Measurements from ENCODE around the gene DEDD. TPM values are rescaled to one million over a fixed set of nuclear protein-coding genes. Genes with fewer than 3 reads are reported as not detected.

The DEDD gene
- total RNA-seq, 2 donors from 2014 or later: 21.8 to 28.9 TPM

DNA sequence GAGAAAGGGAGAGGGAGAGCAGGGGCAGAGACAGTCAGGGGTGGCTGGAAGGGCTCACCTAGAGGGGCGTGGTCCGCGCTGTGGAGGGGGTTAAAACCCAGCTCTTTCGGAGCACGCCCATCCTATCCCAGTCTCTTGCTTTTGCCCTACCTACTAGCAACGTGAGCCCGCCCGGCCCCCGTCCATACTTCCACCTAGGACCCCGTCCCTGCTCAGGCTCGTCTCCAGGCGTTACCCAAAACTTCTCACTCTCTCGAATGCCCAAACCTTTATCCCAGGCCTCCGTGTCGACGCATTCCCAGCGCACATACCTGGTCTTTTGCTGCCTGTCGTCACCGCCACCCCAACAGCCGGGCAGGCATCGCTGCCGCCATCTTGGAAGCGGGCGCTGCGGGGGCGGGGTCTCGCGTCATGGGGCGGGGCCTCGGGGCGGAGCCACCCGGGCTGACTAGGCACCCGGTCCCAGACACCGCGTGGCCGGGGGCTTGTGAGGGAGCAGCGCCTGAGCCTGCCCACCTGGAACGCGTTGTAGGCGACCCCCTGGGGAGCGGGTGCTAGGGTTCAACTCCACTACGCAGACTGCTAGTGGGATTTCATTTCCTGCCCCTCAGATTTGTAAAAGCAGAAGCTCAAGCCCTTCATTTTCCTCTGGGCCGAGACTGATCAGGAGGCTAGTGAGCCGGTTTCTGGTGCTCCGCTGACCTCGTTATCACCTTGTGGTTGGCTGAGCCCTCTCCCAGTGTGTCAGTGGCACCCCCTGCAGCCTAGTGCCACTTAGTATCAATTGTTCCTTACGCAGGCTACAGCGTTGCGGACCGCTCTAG, 44.9 kb upstream of the DEDD start, which contains the start of gene B4GALT3:
TSS of gene B4GALT3 (minus strand) at position 396 of the 824 bp plus-strand sequence. CDS start 1,447 bp downstream, outside the sequence.
- H3K36me3 ChIP-seq: peaks cover 36% of the 10 kb centered on the region
- H3K27ac ChIP-seq: peak within 1 kb of the TSS; percentile 86 to 89
- TF ChIP-seq, protein P1, sequence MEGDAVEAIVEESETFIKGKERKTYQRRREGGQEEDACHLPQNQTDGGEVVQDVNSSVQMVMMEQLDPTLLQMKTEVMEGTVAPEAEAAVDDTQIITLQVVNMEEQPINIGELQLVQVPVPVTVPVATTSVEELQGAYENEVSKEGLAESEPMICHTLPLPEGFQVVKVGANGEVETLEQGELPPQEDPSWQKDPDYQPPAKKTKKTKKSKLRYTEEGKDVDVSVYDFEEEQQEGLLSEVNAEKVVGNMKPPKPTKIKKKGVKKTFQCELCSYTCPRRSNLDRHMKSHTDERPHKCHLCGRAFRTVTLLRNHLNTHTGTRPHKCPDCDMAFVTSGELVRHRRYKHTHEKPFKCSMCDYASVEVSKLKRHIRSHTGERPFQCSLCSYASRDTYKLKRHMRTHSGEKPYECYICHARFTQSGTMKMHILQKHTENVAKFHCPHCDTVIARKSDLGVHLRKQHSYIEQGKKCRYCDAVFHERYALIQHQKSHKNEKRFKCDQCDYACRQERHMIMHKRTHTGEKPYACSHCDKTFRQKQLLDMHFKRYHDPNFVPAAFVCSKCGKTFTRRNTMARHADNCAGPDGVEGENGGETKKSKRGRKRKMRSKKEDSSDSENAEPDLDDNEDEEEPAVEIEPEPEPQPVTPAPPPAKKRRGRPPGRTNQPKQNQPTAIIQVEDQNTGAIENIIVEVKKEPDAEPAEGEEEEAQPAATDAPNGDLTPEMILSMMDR (IDR thresholded peaks at IDR 0.05): peak in 1 of 2 donors; percentile 45
- peaks cover 3 to 31% of the 10 kb centered on the region in 2 donors for H3K4me1 ChIP-seq
- H3K4me3 ChIP-seq: peak within 1 kb of the TSS; percentile 77 to 93
- peak; percentile 89 for DNase-seq (ENCODE audit: low spot score)
- H3K9me3 ChIP-seq: no peaks in the 10 kb centered on the region
- no peaks in the 10 kb centered on the region for H3K27me3 ChIP-seq

DNA sequence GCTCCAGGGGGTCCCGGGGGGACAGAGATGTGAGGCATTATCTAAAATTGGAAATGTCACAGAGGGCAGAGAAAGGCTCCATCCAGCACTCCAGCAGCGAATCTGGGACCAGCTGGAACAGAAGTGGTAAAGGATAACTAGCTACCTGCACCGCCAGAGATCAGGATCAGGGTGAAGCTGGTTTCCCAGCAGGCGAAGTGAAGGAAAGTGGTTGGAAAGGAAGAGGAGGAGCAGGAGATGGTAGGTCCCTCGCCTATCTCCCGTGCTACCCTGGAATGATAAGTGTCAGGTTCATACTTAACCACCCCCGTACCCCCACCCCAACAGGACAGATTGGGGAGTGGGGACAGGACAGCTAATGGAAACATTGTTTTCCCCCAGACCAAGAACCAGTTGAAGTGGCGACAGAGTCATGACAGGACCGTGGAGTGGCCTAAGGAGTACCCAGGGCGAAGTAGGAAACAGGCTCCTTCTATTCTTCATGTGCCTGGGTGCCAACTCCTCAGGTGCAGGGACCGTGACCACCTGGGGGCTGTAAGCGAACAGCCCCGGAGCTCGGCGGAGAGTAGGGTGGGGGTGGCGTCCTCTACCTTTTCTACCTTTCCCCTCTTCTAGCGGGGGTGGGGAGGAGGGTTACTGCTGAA, 44.1 kb upstream of the DEDD start:
- no peak for DNase-seq (ENCODE audit: low spot score)
- H3K27me3 ChIP-seq: no peaks in the 10 kb centered on the region
- peaks cover 3 to 32% of the 10 kb centered on the region in 2 donors for H3K4me1 ChIP-seq
- TF ChIP-seq, protein P1 (IDR thresholded peaks at IDR 0.05): no peak
- peaks cover 43% of the 10 kb centered on the region for H3K36me3 ChIP-seq
- no peaks in the 10 kb centered on the region for H3K9me3 ChIP-seq
- H3K27ac ChIP-seq: peak overlapping the region; percentile 86 to 89
- peak overlapping the region; percentile 77 to 93 for H3K4me3 ChIP-seq

DNA sequence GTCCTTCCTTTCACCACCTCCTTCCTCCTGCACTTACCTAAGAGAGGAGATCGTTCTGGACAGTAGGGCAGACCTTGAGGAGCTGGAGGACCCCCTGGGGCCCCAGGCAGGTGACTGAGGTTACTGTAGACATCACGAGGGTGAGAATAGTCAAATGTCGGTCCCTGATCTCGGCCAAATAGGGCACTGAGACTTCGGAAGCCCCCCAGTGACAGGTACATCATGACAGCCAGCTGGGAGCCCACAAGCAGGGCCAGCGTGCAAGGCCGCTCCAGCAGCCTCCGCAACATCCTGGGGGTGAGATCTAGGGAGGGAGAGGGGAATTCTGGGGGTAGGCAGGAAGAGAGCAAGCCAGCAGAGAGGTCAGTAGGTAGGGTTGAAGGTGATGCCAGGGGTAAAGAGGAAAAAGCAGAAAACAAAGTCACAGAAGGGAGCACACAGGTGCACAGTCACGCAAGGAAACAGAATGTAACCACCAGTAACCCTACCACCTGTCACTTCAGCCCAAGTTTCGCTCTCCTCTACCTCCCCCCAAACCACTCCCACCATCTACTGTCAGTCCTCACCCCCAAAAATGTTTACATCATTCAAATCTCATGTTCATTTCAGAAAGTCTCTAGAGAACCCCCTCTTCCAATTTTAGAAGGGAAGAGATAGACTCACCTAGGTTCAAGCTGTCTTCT, 43.4 kb upstream of the DEDD start:
- Histone ChIP-seq H3K4me1 (peaks cover 3 to 32% of the 10 kb centered on the region in 2 donors), H3K27me3 (no peaks in the 10 kb centered on the region)

DNA sequence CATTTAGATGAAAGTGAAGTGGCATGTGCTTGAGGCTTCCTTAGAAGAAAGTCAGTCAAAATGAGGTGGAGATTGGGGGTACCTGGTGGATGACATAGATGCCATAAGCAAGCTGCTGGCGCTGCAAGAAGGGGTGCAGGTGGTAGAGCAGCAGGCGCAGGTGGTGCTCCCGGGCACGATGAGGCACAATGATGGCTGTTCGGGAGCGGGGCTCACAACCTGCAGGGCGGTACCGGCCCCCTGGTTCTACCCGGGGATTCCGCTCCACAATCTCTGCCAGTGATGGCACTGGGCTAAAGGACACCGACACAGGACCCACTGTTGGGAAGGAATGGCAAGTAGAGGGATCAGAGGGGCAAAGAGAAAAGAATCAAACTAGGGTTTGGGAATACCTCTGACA, 42.4 kb upstream of the DEDD start:
- no peaks in the 10 kb centered on the region for H3K9me3 ChIP-seq
- no peak overlapping the region for H3K27ac ChIP-seq
- no peak for DNase-seq (ENCODE audit: low spot score)
- no peaks in the 10 kb centered on the region for H3K27me3 ChIP-seq
- peaks cover 3 to 32% of the 10 kb centered on the region in 2 donors for H3K4me1 ChIP-seq
- H3K36me3 ChIP-seq: peaks cover 60% of the 10 kb centered on the region
- no peak overlapping the region for H3K4me3 ChIP-seq
- TF ChIP-seq, protein P1 (IDR thresholded peaks at IDR 0.05): no peak

More for the DNA sequence above, 43.4 kb upstream of the DEDD start:
- H3K27ac ChIP-seq: peak overlapping the region; percentile 86 to 89
- peak overlapping the region in 1 of 2 donors; percentile 77 for H3K4me3 ChIP-seq
- TF ChIP-seq, protein P1 (IDR thresholded peaks at IDR 0.05): no peak
- H3K36me3 ChIP-seq: peaks cover 50% of the 10 kb centered on the region
- DNase-seq (ENCODE audit: low spot score): no peak
- H3K9me3 ChIP-seq: no peaks in the 10 kb centered on the region

DNA sequence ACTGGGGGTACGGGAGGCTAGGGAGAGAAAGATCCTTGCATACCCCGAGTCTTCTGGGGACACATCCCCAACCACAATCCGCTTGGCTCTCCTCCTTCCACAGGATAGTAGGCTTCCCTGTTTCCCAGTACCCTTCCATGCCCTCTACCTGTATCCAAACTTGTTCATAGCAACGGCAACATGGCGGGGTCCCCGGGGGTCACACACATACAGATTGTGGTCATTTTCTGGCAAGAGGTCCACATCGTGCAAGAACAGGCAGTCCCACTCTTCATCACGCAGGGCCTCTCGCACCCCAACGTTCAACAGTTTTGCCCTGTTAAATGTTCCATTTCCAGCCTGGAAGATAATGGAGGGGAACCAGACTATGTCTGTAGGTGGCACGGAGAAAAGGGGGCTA, 41.2 kb upstream of the DEDD start:
- DNase-seq (ENCODE audit: low spot score): no peak
- peaks cover 3 to 32% of the 10 kb centered on the region in 2 donors for H3K4me1 ChIP-seq
- no peaks in the 10 kb centered on the region for H3K27me3 ChIP-seq
- H3K4me3 ChIP-seq: no peak overlapping the region
- TF ChIP-seq, protein P1 (IDR thresholded peaks at IDR 0.05): no peak
- H3K27ac ChIP-seq: peak overlapping the region; percentile 19 to 45
- H3K36me3 ChIP-seq: peaks cover 63% of the 10 kb centered on the region
- H3K9me3 ChIP-seq: no peaks in the 10 kb centered on the region
